Fibroblast of mammary gland (primary cell): Measurements from ENCODE around the gene NPDC1.

Experiments used
- DNase-seq: peaks from one replicate; pipeline ENCODE4 v3.0.0-alpha.2; 2010; ENCODE audit warnings: low read depth
- H3K4me3 ChIP-seq: 2 replicates; pipeline ENCODE4 v1.5.1; 2011; ENCODE audit warnings: low read depth, mild to moderate bottlenecking, low read length, moderate library complexity; ENCODE audit not compliant: control insufficient read depth
- TF ChIP-seq, protein P1 (sequence below): conservative IDR thresholded peaks from 2 replicates; pipeline ENCODE4 v1.5.1; 2011; ENCODE audit warnings: low read depth, low read length, inconsistent platforms; ENCODE audit not compliant: control insufficient read depth, insufficient read depth

The NPDC1 gene

DNA sequence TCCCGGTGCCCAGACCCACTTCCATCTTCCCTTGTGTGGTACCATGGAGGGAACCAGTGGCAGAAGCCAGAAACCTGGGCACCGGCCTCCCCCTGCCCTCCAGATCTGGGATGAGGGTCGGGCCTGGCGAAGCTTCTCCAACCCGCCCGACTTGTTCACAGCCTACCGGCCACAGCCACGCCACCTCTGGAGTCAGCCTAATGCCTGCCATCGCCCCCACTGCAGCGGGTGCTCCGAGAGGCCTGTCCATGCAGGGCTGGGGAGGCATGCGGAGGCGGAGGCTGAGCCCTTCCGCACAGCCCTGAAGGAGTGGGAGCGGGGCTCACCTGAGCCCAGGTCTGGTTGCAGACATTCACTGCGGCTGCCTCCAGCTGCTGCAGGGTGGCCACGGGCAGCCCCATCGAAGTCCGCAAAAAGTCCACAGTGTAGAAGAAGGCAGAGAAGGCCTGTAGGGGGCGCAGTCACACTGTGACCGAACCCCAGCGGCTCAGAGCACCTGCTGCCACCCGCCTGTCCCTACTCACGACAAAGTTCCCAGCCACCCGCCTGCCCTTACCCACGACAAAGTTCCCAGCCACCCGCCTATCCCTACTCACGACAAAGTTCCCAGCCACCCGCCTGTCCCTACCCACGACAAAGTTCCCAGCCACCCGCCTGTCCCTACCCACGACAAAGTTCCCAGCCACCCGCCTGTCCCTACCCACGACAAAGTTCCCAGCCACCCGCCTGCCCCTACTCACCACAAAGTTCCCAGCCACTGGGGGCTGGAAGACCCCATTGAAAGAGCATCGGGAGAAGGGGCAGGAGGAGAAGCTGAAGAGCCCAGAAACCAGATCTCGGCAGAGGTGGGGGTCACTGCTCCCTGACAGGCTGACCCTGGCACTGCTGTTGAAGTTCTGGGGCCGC, 3.8 kb upstream of the NPDC1 start:
- TF ChIP-seq, protein P1, sequence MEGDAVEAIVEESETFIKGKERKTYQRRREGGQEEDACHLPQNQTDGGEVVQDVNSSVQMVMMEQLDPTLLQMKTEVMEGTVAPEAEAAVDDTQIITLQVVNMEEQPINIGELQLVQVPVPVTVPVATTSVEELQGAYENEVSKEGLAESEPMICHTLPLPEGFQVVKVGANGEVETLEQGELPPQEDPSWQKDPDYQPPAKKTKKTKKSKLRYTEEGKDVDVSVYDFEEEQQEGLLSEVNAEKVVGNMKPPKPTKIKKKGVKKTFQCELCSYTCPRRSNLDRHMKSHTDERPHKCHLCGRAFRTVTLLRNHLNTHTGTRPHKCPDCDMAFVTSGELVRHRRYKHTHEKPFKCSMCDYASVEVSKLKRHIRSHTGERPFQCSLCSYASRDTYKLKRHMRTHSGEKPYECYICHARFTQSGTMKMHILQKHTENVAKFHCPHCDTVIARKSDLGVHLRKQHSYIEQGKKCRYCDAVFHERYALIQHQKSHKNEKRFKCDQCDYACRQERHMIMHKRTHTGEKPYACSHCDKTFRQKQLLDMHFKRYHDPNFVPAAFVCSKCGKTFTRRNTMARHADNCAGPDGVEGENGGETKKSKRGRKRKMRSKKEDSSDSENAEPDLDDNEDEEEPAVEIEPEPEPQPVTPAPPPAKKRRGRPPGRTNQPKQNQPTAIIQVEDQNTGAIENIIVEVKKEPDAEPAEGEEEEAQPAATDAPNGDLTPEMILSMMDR, result peak; percentile 42
- DNase-seq, result peak; percentile 36
- no peak overlapping the region for H3K4me3 ChIP-seq

DNA sequence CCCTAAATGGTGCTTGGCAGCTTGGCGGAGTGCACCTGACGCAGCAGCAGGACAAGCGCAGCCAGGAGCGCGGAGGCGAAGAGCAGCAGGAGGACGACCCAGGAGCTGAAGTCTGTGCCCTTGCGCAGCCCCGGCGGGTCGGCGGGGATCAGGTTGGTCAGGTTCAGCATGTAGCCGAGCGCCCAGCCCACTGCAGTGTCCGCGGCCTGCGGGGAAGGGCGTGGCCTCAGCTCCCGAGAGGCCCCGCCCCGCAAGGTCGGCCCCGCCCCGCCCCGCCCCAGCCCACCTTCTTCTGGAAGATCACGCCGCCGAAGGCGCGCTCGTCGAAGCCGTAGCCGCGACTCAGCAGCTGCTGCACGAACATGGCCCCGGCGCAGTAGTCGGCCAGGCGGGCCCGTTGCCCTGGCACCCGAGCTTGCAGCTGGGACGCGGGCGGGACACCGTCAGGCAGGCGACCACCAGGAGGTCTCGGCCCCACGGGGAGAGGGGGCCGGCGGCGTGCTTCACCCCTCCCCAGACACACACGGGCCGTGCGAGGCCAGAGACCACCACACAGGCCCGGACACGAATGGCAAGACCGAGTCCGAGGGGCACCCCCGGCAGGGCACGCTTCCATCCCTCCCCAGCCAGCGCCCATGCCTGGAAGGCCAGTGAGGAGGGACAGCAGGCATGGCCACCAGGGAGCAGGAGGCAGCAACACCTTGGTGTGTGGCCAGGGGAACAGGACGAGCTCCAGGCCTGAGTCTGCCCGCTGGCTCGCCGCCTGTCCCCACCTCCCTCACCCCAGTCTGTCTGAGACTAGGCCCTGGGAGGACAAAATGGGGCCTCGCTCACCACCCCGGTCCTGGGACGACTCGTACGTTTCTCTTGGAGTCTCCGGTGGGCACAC, 2.9 kb upstream of the NPDC1 start:
- DNase-seq, result no peak
- H3K4me3 ChIP-seq, result no peak overlapping the region
- TF ChIP-seq, protein P1, result no peak

DNA sequence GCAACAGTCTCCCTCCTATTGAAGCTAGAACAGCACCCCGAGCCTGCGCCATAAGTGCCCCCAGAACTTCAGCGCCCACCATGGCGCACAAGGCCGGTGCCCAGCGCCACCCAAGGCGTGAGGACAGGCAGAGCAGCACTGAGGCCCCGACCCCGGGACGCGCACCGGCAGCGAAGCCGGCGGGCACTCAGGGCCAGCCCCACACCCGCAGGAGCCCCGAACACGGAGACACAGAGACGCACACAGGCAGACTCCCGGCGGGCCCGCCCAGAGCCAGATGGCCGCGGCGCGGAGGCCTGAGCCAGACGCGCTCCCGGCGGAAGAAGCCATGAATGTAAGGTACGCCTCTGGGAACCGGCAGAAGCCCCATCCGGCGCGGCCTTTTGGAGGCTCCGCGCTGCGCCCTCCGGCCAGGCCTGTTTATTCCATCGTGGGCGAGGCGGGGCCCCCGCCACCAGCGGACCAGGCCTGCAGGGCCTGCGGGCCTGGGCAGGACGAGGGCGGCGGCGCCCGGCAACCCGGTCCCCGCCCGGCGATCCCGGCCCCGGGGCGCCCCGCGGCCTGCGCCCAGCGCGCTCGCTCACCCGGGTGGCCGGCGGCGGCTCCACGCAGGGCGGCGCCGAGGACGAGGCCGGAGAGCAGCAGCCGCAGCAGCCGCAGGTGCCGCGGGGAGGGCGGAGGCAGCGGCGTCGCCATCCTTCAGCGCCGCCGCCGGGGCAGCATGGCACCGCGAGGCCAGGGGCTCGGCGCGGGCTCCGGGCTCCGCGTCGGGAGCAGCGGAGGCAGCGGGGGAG, 486 bp downstream of the NPDC1 start:
- peak; percentile 42 for DNase-seq
- H3K4me3 ChIP-seq, result peak overlapping the region; percentile 51
- TF ChIP-seq, protein P1, result no peak

DNA sequence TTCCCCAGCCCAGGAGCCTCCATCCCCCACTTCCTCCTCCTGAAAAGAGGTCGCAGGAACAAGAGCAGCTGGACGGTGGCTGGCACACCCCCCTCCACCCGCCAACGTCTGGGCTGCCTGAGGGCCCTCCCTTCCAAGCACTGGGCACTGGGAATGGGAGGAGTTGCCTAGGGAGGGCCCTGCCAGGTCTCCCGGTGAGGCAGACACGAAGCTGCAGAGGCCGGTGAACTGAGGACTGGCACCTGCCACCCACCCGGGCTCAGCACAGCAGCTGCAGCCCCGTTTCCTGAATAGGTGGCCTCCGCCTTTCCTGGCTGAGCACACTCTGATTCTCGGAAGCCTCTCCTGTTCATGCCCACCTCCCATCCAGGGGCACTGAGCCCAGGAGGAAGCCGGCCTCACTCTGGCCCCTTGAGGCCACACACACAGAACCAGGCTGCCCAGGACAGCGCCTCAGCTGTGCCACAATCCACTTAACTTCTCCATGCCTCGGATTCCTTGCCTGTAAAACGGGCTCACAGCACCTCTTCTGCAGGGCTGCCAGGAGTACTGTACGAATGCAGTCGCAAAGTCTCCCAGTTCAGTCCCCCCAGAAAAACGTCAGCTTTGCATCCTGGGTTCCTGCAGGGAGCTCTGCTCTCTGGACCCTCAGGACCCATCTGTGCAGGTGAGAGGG, 1.3 kb downstream of the NPDC1 start:
- DNase-seq, result no peak
- TF ChIP-seq, protein P1, result no peak
- peak overlapping the region; percentile 43 for H3K4me3 ChIP-seq

DNA sequence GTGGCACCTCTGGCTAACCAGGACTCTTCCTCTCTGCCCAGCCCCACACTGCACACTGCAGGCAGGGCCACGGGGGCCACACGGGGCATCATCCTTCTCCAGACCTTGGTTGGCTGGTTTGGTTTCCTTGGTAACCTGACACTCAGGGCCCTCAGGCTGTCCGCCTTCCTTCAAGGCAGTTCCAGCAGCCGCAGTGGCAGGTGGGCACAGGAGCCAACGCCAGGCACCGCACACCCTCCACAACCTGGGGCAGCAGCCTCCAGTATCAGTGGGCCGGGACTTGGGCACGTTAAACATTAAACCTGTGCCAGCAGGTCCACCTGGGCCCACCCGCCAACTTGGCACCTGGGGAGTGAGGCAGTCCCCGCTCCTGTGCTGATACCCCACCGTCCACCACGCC, 1.9 kb downstream of the NPDC1 start:
- H3K4me3 ChIP-seq, result no peak overlapping the region
- TF ChIP-seq, protein P1, result no peak
- DNase-seq, result no peak
